Measurements from ENCODE around the gene GRIP2. TPM values are rescaled to one million over a fixed set of nuclear protein-coding genes. Genes with fewer than 3 reads are reported as not detected.

GRIP2 gene
- total and polyA plus RNA-seq, 4 donors: 0.50 to 8.6 (median 1.9) TPM

DNA sequence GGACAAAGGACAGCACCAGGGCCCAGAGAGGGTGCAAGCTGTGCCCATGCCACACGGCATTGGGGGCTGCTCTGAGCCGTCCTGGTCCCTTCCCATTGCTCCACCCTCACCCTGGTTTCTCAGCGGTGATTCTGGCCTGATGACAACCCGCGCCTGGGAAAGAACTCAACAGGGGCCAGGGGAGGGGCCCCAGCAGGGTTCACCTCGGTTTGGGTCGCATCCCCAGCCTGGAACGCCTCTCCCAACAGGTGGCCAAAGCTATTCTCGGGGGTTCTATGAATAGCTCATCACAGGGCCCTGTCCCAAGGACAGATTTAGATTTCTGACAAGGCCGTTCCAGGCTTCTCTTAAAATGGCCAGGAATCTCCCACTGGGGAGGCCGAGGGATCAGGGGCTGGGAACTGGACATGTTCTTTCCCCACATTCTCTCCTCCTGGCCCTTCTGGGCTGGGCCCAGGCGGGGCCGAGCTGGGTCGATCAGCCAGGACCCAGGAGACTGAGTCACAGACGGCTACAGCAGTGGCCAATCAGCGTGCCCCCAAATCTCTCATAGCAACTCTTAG, 17.9 kb downstream of the GRIP2 start:
- H3K4me1 ChIP-seq (ENCODE audit: control insufficient read depth in 1 of 2, insufficient read depth in 2 of 2, low read length in 2 of 2): no peaks in the 10 kb centered on the region
- no peak overlapping the region for H3K4me3 ChIP-seq (ENCODE audit: low read length in 2 of 2)
- no peaks in the 10 kb centered on the region for H3K9me3 ChIP-seq (ENCODE audit: control insufficient read depth, low read length)
- ATAC-seq (ENCODE audit: low FRiP score) (peak; percentile 61), DNase-seq (peak in 1 of 2 donors; percentile 77)
- no peaks in the 10 kb centered on the region for H3K27me3 ChIP-seq (ENCODE audit: control insufficient read depth in 1 of 2, insufficient read depth in 2 of 2, low read length in 1 of 2)
- 11 to 15% methylated on average over 16 of the region's 16 CpGs for WGBS, 2 donors
- H3K27ac ChIP-seq (ENCODE audit: low read depth in 1 of 2, low read length in 2 of 2): no peak overlapping the region
- H3K36me3 ChIP-seq (ENCODE audit: control insufficient read depth in 1 of 2, insufficient read depth in 2 of 2, low read length in 1 of 2): no peaks in the 10 kb centered on the region
- intact Hi-C loops (cut with DNase I): no loop called here

GRCh38 chr3:14521611-14522010, 18.5 kb downstream of the GRIP2 start:
- no peak for ATAC-seq (ENCODE audit: low FRiP score)
- Histone ChIP-seq H3K4me1 (ENCODE audit: control insufficient read depth in 1 of 2, insufficient read depth in 2 of 2, low read length in 2 of 2) (no peaks in the 10 kb centered on the region), H3K27ac (ENCODE audit: low read depth in 1 of 2, low read length in 2 of 2) (no peak overlapping the region), H3K27me3 (ENCODE audit: control insufficient read depth in 1 of 2, insufficient read depth in 2 of 2, low read length in 1 of 2) (no peaks in the 10 kb centered on the region), H3K9me3 (ENCODE audit: control insufficient read depth, low read length) (no peaks in the 10 kb centered on the region), H3K4me3 (ENCODE audit: low read length in 2 of 2) (no peak overlapping the region), H3K36me3 (ENCODE audit: control insufficient read depth in 1 of 2, insufficient read depth in 2 of 2, low read length in 1 of 2) (no peaks in the 10 kb centered on the region)
- intact Hi-C loops (cut with DNase I): no loop called here
- WGBS, 2 donors: 79 to 83% methylated on average over 12 of the region's 12 CpGs
- peak in 1 of 2 donors; percentile 43 for DNase-seq

DNA sequence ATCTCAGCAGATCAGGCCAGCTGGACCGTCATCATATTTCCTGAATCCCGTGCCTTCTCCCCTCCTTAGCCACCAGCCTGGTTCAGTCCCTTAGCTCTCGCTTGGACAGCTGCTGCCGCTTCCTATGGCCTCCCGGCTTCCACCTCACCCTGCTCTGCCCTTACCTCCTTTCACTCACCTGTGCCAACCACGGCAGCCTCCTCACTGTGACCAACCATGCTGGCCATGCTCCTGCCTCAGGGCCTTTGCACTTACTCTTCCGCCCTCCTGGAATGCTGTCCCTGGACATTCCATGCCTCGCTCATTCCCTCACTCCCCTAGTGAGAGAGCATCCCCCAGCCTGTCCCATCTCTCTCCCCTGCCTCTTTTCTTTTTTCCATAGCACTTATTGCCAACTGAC, 19.2 kb downstream of the GRIP2 start:
- intact Hi-C loops (cut with DNase I): no loop called here
- no peaks in the 10 kb centered on the region for H3K4me1 ChIP-seq (ENCODE audit: control insufficient read depth in 1 of 2, insufficient read depth in 2 of 2, low read length in 2 of 2)
- peak in 1 of 2 donors; percentile 28 for DNase-seq
- H3K27ac ChIP-seq (ENCODE audit: low read depth in 1 of 2, low read length in 2 of 2): no peak overlapping the region
- no peaks in the 10 kb centered on the region for H3K27me3 ChIP-seq (ENCODE audit: control insufficient read depth in 1 of 2, insufficient read depth in 2 of 2, low read length in 1 of 2)
- no peaks in the 10 kb centered on the region for H3K36me3 ChIP-seq (ENCODE audit: control insufficient read depth in 1 of 2, insufficient read depth in 2 of 2, low read length in 1 of 2)
- H3K9me3 ChIP-seq (ENCODE audit: control insufficient read depth, low read length): no peaks in the 10 kb centered on the region
- no peak for ATAC-seq (ENCODE audit: low FRiP score)
- H3K4me3 ChIP-seq (ENCODE audit: low read length in 2 of 2): no peak overlapping the region
- WGBS, 2 donors: 94% methylated on average over 8 of the region's 8 CpGs

GRCh38 chr3:14520149-14520548, 20.0 kb downstream of the GRIP2 start:
- DNase-seq (peak in 1 of 2 donors; percentile 70), ATAC-seq (ENCODE audit: low FRiP score) (no peak)
- Histone ChIP-seq H3K36me3 (ENCODE audit: control insufficient read depth in 1 of 2, insufficient read depth in 2 of 2, low read length in 1 of 2) (no peaks in the 10 kb centered on the region), H3K4me3 (ENCODE audit: low read length in 2 of 2) (no peak overlapping the region), H3K4me1 (ENCODE audit: control insufficient read depth in 1 of 2, insufficient read depth in 2 of 2, low read length in 2 of 2) (no peaks in the 10 kb centered on the region), H3K9me3 (ENCODE audit: control insufficient read depth, low read length) (no peaks in the 10 kb centered on the region), H3K27me3 (ENCODE audit: control insufficient read depth in 1 of 2, insufficient read depth in 2 of 2, low read length in 1 of 2) (no peaks in the 10 kb centered on the region), H3K27ac (ENCODE audit: low read depth in 1 of 2, low read length in 2 of 2) (no peak overlapping the region)
- 92 to 93% methylated on average over 15 of the region's 15 CpGs for WGBS, 2 donors
- intact Hi-C loops (cut with DNase I): no loop called here

GRCh38 chr3:14519406-14519805, 20.7 kb downstream of the GRIP2 start:
- Histone ChIP-seq H3K36me3 (ENCODE audit: control insufficient read depth in 1 of 2, insufficient read depth in 2 of 2, low read length in 1 of 2) (no peaks in the 10 kb centered on the region), H3K4me1 (ENCODE audit: control insufficient read depth in 1 of 2, insufficient read depth in 2 of 2, low read length in 2 of 2) (no peaks in the 10 kb centered on the region), H3K27me3 (ENCODE audit: control insufficient read depth in 1 of 2, insufficient read depth in 2 of 2, low read length in 1 of 2) (no peaks in the 10 kb centered on the region), H3K27ac (ENCODE audit: low read depth in 1 of 2, low read length in 2 of 2) (no peak overlapping the region), H3K9me3 (ENCODE audit: control insufficient read depth, low read length) (no peaks in the 10 kb centered on the region), H3K4me3 (ENCODE audit: low read length in 2 of 2) (no peak overlapping the region)
- ATAC-seq (ENCODE audit: low FRiP score): no peak
- WGBS, 2 donors: 79 to 100% methylated on average over 1 of the region's 1 CpG
- intact Hi-C loops (cut with DNase I): loop anchor here in 1 of 2 donors (10.0 kb wide), 1 partner anchor 395 kb away; no protein-coding TSS in a partner anchor
- no peak for DNase-seq

DNA sequence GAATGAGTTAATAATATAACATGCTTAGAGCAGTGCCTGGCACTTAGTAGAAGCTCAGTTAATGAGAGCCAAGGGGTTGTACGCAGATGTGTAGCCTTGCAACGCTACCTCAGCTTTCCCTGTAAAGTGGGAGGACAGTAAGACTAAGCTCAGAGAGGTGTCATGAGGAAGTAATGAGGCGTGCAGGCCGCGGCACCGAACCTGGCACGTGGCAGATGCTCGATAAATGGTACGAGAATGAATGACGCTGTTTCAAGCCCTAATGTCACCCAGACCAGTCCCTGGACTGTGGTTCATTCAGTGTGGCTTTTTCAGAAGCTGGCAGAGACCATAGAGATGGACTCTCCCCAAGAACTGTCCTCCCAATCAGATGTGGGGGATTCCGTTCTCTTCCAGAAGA, 21.2 kb downstream of the GRIP2 start:
- 93 to 96% methylated on average over 11 of the region's 11 CpGs for WGBS, 2 donors
- no peak overlapping the region for H3K27ac ChIP-seq (ENCODE audit: low read depth in 1 of 2, low read length in 2 of 2)
- no peaks in the 10 kb centered on the region for H3K4me1 ChIP-seq (ENCODE audit: control insufficient read depth in 1 of 2, insufficient read depth in 2 of 2, low read length in 2 of 2)
- no peak overlapping the region for H3K4me3 ChIP-seq (ENCODE audit: low read length in 2 of 2)
- no peak for ATAC-seq (ENCODE audit: low FRiP score)
- no peaks in the 10 kb centered on the region for H3K9me3 ChIP-seq (ENCODE audit: control insufficient read depth, low read length)
- H3K36me3 ChIP-seq (ENCODE audit: control insufficient read depth in 1 of 2, insufficient read depth in 2 of 2, low read length in 1 of 2): no peaks in the 10 kb centered on the region
- no peak for DNase-seq
- intact Hi-C loops (cut with DNase I): loop anchor here in 1 of 2 donors (10.0 kb wide), 1 partner anchor 396 kb away; no protein-coding TSS in a partner anchor
- no peaks in the 10 kb centered on the region for H3K27me3 ChIP-seq (ENCODE audit: control insufficient read depth in 1 of 2, insufficient read depth in 2 of 2, low read length in 1 of 2)

DNA sequence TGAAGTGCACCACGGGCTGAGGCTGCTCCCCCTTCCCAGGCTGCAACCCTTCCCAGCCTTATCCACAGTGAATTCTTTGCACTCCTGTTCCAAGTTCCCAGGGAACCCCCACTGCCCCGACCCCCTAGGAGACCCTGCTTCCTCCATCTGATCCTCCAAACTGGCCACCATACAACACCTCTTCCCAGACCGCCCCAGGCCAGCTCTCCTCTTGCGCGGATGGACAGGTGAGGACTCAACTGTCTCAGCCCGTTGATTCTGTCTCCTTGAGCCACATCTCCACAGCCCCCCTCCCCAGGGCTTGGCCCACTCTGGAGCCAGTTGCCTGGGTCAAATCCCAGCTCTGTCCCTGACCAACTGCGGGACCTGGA, 21.7 kb downstream of the GRIP2 start:
- intact Hi-C loops (cut with DNase I): loop anchor here in 1 of 2 donors (10.0 kb wide), 1 partner anchor 396 kb away; no protein-coding TSS in a partner anchor
- no peak overlapping the region for H3K27ac ChIP-seq (ENCODE audit: low read depth in 1 of 2, low read length in 2 of 2)
- no peak overlapping the region for H3K4me3 ChIP-seq (ENCODE audit: low read length in 2 of 2)
- H3K36me3 ChIP-seq (ENCODE audit: control insufficient read depth in 1 of 2, insufficient read depth in 2 of 2, low read length in 1 of 2): no peaks in the 10 kb centered on the region
- no peak for ATAC-seq (ENCODE audit: low FRiP score)
- H3K9me3 ChIP-seq (ENCODE audit: control insufficient read depth, low read length): no peaks in the 10 kb centered on the region
- WGBS, 2 donors: 77 to 79% methylated on average over 7 of the region's 7 CpGs
- no peaks in the 10 kb centered on the region for H3K4me1 ChIP-seq (ENCODE audit: control insufficient read depth in 1 of 2, insufficient read depth in 2 of 2, low read length in 2 of 2)
- no peaks in the 10 kb centered on the region for H3K27me3 ChIP-seq (ENCODE audit: control insufficient read depth in 1 of 2, insufficient read depth in 2 of 2, low read length in 1 of 2)
- no peak for DNase-seq

DNA sequence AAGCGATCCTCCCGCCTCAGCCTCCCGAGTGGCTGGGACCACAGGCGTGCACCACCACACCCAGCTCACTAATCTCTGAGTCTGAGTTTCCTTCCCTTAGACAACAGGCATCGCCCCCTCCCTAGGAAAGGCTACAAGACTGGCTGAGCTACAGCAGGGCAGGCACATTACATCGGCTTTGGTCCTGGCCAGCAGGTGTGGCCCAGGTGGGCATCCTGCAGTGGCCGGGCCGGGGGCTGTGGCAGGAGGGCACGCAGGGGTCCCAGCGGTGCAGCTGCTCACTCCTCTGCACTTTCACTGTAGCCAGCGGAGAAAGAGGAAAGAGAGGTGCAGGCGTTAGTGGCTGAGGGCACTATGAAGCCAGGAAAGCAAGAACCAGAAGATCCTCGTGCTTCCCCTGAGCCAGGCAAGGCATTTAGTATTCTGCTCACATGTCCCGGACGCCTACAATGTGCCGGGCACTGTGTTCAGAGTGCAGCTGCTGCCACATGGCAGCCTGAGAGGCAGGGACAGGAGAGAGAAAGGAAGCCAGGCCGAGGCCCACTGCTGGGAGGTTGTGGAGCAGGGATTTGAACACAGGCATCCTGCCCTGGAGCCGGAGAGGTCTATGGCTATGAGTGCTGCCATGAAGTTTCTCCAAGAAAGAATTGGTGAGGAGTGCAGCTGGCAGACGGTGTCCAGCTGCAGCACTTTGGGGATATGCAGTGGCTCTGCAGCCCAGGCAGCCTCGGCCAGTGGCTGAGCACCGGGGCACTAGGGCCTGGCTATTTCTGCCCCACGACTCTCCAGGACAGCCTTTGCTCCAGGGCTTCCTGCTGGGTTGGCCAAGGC, 22.3 kb downstream of the GRIP2 start:
- no peaks in the 10 kb centered on the region for H3K9me3 ChIP-seq (ENCODE audit: control insufficient read depth, low read length)
- no peak for ATAC-seq (ENCODE audit: low FRiP score)
- no peak overlapping the region for H3K27ac ChIP-seq (ENCODE audit: low read depth in 1 of 2, low read length in 2 of 2)
- no peaks in the 10 kb centered on the region for H3K36me3 ChIP-seq (ENCODE audit: control insufficient read depth in 1 of 2, insufficient read depth in 2 of 2, low read length in 1 of 2)
- no peaks in the 10 kb centered on the region for H3K4me1 ChIP-seq (ENCODE audit: control insufficient read depth in 1 of 2, insufficient read depth in 2 of 2, low read length in 2 of 2)
- DNase-seq: no peak
- no peak overlapping the region for H3K4me3 ChIP-seq (ENCODE audit: low read length in 2 of 2)
- no peaks in the 10 kb centered on the region for H3K27me3 ChIP-seq (ENCODE audit: control insufficient read depth in 1 of 2, insufficient read depth in 2 of 2, low read length in 1 of 2)
- 85 to 89% methylated on average over 22 of the region's 22 CpGs for WGBS, 2 donors
- intact Hi-C loops (cut with DNase I): loop anchor here in 1 of 2 donors (10.0 kb wide), 1 partner anchor 397 kb away; no protein-coding TSS in a partner anchor
